Ishikawa (cell line): ENCODE measurements around the gene HIGD1C.

Source experiments
- CEBPB ChIP-seq: IDR thresholded peaks from 2 replicates; pipeline ENCODE4 v1.6.1; 2012
- CREB1 ChIP-seq: IDR thresholded peaks from 2 replicates; pipeline ENCODE4 v1.6.1; 2012; ENCODE audit warnings: low read depth
- EGR1 ChIP-seq: IDR thresholded peaks from 2 replicates; pipeline ENCODE4 v1.6.1; 2012
- FOXM1 ChIP-seq: IDR thresholded peaks from 2 replicates; pipeline ENCODE4 v1.6.1; 2012; ENCODE audit warnings: low read depth, borderline replicate concordance
- MAX ChIP-seq: IDR thresholded peaks from 2 replicates; pipeline ENCODE4 v1.6.1; 2012
- NFIC ChIP-seq: IDR thresholded peaks from 2 replicates; pipeline ENCODE4 v1.6.1; 2012
- RAD21 ChIP-seq: IDR thresholded peaks from 2 replicates; pipeline ENCODE4 v1.6.1; 2012; ENCODE audit warnings: low read depth
- REST ChIP-seq: IDR thresholded peaks from 2 replicates; pipeline ENCODE4 v1.6.1; 2012; ENCODE audit warnings: low read depth, mild to moderate bottlenecking
- TAF1 ChIP-seq: IDR thresholded peaks from 2 replicates; pipeline ENCODE4 v1.6.1; 2012; ENCODE audit warnings: low read depth, mild to moderate bottlenecking
- TCF12 ChIP-seq: IDR thresholded peaks from 2 replicates; pipeline ENCODE4 v1.6.1; 2012; ENCODE audit warnings: low read depth
- TEAD4 ChIP-seq: IDR thresholded peaks from 2 replicates; pipeline ENCODE4 v1.6.1; 2012
- USF1 ChIP-seq: IDR thresholded peaks from 2 replicates; pipeline ENCODE4 v1.6.1; 2012
- YY1 ChIP-seq: IDR thresholded peaks from 2 replicates; pipeline ENCODE4 v1.6.1; 2012; ENCODE audit warnings: low read depth
- ZBTB7A ChIP-seq: IDR thresholded peaks from 2 replicates; pipeline ENCODE4 v1.6.1; 2012; ENCODE audit warnings: low read depth

The HIGD1C gene

DNA sequence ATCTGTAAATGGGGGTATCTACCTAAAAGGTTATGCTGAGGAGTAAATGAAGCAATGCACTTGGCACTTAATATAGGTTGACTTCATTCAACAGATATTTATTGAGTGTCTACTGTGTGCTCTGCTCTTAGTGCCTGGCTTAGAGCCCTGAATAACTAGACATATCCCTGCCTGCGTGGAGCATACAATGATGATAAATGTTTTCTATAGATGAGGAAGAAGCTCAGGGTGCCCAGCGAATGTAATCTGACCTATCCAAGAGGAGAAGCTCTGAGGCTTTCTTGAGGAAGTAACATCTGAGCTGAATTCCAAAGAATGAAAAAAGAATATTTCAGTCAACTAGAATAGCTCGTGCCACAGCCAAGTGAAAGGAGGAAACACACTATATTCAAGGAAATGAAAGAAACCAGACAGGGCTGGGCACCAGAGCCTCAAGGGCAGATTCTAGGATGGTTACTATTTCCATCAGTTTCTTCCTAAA is 17.9 kb upstream of the HIGD1C start:
- TF ChIP-seq TCF12 = no peak
- TF ChIP-seq REST = no peak
- no peak for TF ChIP-seq TAF1
- TF ChIP-seq TEAD4 = no peak
- no peak for TF ChIP-seq MAX
- no peak for TF ChIP-seq ZBTB7A

GRCh38 chr12:50934981-50935807 is 17.1 kb upstream of the HIGD1C start:
- TF ChIP-seq MAX = no peak

- no peak for TF ChIP-seq TAF1
Observed at GRCh38 chr12:50936821-50937530, 15.4 kb upstream of the HIGD1C start.

DNA sequence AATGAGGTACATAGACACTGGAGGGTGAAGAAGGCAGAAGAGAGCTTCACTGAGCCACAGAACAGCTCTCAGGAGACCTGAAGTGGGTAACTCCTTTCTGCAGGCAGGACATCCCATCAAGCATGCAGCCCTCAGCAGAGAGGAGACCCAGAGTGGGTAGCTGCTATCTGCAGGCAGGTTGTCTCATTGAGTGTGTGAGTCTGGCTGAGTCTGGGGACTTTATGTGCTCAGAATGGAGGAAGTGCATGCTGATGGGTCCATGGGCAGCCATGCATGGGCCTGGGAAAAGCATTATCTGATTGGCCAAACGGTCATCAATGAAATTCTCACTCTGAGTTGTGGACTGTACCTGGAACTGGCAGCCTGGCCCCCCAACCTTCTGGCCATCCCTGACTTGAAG is 14.7 kb upstream of the HIGD1C start:
- TF ChIP-seq REST = no peak
- no peak for TF ChIP-seq RAD21
- TF ChIP-seq CREB1 = no peak
- no peak for TF ChIP-seq USF1
- no peak for TF ChIP-seq TAF1
- no peak for TF ChIP-seq FOXM1
- no peak for TF ChIP-seq MAX
- TF ChIP-seq CEBPB = no peak
- no peak for TF ChIP-seq YY1
- TF ChIP-seq NFIC = no peak

GRCh38 chr12:50947933-50948626 is 4.3 kb upstream of the HIGD1C start:
- no peak for TF ChIP-seq MAX
- no peak for TF ChIP-seq RAD21
- TF ChIP-seq USF1 = no peak
- TF ChIP-seq NFIC = no peak
- TF ChIP-seq TCF12 = no peak
- no peak for TF ChIP-seq EGR1
- no peak for TF ChIP-seq REST
- TF ChIP-seq TEAD4 = no peak
- no peak for TF ChIP-seq TAF1
- no peak for TF ChIP-seq CREB1
- TF ChIP-seq CEBPB = no peak
- TF ChIP-seq YY1 = no peak
